Fibroblast of gingiva (primary cell): ENCODE measurements around the gene CHAC1.

Experiments
- DNase-seq: peaks from one replicate; pipeline ENCODE4 v3.0.0-alpha.2; 2011; ENCODE audit warnings: low read depth

Gene CHAC1

GRCh38 chr15:40952901-40953712 is at the start of gene CHAC1:
CHAC1 (plus strand) TSS chr15:40953471; CDS start chr15:40953584, 113 bp downstream.
- peak; percentile 96 for DNase-seq

DNA sequence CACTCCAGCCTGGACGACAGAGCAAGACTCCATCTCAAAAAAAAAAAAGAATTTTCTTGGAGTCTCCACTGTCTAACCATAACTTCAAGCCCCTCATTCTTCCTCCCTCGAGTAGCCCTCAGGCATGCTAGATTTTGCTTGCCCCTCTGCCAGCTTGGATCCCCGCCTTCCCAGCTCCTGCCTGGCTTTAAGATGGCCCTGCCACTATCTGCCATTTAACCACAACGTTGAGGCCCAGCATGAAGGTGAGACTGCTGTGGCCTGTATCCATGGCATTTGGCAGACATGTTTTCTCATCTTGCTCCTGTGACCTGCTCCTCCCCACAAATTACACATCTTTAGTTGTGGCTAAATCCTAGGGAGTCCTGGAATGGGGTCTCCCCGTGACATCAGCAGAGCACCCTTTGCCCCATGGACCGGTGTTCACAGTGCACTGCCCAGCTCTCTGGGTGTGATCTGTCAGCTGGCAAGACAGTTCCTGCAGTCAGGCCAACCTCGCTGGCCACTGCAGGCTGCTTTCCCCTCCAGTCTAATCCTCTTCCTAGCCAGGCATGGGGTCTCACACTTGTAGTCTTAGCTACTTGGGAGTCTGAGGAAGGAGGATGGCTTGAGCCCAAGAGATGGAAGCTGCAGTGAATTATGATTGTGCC is 48.6 kb upstream of the CHAC1 start:
- no peak for DNase-seq

DNA sequence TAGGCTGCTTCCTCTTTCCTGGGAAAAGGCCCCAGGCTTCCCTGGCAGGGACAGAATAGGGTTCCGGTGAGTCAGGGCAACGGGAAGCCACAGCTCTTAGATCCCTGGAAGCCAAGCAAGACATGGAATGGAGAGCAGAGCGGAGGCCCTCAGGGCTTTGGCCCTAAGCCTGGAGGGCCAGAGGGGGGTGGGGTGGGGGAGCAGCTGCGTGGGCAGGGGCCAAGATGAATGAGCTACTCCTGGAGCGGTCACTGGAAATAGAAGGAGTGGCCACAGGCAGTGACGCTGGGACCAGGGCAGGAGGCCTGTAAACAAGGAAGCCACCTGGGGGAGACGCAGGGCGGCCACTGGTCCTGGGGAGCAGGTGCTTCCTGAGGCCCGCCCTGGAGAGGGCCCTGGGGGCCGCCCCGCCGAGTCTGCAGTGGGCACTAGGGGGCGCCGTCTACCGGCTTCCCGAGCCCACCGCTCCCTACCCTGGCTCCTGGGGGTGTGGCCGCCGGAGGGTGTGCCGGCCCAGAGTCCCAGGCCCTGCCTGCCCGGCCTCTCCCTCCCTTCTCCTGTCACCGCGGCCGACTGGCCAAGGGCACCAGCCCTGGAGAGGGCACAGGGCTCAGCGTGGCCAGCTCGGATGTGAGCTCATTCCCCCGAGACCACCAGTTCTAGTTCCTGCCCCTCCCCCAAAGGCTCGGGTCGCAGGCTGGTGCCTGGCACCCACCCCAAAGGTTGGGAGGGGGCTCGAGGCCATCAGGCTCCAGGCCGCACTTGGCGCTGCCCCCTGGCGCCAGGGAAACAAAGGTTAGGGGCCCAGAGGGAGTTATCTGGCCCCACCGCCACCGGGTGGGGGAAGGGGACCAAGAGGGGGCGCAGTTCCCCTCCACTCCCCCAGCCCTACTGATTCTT is 46.9 kb upstream of the CHAC1 start:
- DNase-seq: peak; percentile 97

- no peak for DNase-seq
Measured at GRCh38 chr15:40906991-40907802, 46.1 kb upstream of the CHAC1 start.

DNA sequence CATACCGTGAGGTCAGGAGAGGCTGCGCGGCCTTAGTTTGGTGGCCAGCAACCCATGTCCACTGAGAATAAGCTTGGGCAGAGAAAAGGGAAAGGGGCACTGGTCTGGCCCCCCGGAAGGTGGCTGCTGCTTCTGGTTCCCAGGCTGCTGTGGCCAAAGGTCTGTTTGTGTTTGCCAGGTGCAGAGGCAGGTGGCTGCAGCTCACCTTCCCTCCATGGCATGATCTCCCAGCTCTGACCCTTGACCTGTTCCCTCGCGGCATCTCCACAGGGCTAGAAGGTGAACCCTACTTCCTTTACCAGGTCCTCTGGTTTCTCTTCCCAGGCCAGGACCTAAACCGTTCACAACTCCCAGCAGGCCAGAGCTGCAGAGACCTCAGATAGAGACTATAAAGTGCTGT is 45.2 kb upstream of the CHAC1 start:
- DNase-seq: no peak

DNA sequence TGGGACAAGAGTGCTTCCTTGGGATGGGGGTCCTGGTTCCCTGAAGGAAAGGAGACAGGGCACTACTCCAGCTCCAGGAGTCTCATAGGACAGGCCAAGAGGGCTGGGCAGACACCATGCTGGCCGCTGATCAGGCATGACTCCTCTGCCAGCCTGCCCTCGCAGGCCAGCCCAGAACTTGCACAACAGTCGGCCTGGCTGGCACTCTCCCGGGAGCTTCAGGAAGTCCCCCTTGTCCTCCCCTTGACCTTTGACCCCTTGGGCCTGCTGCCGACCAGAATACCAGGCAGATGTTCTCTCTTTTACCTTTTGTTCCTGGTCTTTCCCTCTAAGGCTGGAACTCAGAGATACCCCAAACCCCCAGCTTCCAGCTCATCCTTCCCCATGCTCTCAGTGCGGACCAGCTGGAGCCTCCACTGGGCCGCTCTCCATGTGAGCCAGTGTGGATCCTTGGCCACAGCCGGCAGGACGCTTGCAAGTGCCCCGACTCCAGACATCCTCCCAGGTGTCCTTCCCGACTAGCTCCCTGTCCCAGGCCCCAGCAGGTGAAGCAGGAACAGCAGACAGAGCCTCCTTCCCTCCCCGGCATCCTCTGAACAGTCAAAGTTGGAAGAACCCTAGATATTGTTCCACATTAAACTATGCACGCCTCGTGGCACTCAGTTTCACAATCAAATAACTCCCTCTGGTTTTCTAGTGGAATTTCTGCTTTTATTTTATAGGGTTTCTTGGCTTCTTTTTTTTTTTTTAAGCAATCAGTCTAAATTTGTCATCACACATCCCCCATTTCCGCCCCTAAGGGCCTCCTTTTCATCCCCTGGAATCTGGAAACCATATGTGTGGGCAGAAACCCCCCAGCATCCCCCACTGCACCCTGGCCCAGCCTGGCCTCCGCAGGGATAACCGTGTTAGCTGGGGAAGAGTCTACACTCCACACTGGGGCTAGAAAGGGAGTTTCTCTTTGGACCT is 43.3 kb upstream of the CHAC1 start:
- peak; percentile 84 for DNase-seq

GRCh38 chr15:40911141-40911540 is 42.1 kb upstream of the CHAC1 start:
- DNase-seq: no peak

GRCh38 chr15:40911693-40912092 is 41.6 kb upstream of the CHAC1 start:
- DNase-seq: no peak

GRCh38 chr15:40912478-40912877 is 40.8 kb upstream of the CHAC1 start:
- no peak for DNase-seq

DNA sequence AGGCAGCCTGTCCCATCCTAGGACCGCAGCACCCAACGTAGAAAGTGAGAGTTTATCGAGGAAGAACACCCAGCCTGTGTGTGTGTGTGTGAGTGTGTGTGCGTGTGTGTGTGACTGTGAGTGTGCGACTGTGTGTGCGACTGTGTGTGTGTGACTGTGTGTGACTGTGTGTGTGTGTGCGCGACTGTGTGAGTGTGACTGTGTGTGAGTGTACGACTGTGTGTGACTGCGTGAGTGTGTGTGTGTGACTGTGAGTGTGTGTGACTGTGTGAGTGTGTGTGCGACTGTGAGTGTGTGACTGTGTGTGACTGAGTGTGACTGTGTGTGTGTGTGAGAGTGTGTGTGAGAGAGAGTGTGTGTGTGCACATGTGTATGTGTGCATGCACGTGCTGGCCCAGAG is 39.3 kb upstream of the CHAC1 start:
- DNase-seq: no peak

DNA sequence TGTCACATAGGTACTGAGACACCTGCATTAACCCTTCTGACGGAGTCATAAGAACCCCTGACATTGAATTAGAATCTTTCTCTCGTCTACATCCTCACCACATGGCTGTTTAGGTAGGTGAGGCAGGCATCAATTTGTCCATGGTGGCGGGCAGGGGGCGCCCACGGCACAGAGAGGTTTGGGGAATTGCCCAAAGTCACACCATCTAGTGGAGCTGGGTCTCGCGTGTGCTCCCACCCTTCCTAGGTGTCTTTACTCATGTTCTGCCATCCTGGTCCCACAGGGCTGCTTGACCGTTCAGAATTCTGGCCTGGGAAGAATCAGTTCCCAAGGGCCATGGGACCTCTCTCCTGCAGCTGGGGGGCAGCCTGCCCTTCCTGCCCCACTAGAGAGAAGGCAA is 38.8 kb upstream of the CHAC1 start:
- no peak for DNase-seq

DNA sequence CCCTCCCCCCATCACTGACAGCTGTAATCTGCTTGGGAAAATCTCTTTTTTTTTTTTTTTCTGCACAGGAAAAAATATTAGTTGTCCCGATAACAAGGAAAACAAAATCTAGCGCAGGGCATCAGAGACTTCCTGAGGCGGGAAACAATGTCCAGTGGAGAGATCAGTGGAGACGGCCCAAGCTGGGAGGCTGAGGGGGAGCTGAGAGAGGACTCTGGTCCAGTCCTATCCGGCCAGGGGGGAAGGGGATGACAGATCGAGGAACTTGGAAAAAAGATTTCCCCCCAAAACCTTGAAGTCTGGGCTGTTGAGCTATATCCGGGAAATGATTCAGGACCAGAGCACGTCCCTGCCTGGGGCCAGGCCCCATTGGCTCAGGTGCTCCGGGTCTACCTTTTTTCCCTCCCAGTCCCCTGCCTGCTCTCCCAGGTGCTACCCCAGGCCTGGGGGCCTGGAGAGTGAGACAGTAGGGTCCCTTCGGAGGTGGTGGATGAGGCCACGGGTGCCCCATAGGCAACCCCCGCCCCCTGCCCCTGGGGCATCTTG is 38.1 kb upstream of the CHAC1 start:
- no peak for DNase-seq

- DNase-seq: no peak
Measured at GRCh38 chr15:40915679-40916078, 37.6 kb upstream of the CHAC1 start.

DNA sequence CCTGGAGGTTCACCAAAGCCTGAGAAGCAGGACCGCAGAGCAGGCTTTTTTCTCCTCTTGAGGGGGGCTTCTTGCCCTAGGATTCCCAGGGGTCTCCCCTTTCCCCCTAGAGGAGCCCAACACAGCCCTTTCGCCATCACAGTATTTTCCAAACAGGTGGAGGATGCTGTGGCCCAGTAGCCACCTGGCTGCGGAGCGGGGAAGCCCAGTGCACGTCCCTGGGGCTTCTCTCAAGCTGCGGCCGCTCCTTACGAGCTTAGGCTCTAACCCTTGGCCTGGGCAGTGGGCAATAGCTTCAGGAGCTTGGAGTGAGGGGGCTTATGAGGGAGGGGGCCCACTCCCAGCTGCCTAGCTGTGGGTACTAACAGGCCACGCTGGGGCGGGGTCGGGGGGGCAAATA is 35.7 kb upstream of the CHAC1 start:
- DNase-seq: no peak

- no peak for DNase-seq
Measured at GRCh38 chr15:40918146-40918798, 35.0 kb upstream of the CHAC1 start.

DNA sequence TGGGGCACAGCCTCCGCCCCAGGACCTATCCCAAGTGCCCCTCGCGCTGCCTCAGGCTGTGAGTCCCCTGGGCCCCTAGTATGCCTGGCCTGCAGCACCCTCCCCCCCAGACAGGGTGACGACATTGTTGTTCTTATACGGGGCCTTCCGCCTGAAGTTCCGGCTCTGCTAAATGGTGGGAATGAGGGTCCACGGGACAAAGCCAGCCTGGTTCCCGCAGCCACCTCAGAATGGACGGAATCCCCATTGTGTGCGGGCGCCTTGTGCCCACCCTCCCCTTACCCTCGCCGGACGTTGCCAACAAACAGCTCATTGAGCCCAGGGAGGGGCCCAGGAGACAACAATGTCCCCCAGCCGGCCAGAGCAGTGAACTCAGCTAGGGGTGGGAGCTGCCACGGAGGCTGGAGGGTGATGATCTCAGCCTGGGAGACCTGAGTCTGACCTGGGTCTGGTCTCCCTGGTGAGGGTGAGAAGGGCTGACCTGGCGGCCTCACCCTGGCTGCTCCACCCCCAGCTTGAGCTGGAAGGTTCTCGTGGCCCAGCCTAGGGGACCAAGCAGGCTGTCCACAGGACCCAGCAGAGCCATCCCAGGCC is 34.4 kb upstream of the CHAC1 start:
- DNase-seq: no peak

GRCh38 chr15:40921949-40922607 is 31.2 kb upstream of the CHAC1 start:
- DNase-seq: no peak

GRCh38 chr15:40922608-40923005 is 30.7 kb upstream of the CHAC1 start:
- DNase-seq: no peak

- no peak for DNase-seq
Measured at GRCh38 chr15:40923551-40923950, 29.7 kb upstream of the CHAC1 start.
